Measurements from ENCODE around the gene ST8SIA4.

ST8SIA4 gene

GRCh38 chr5:100827481-100827889 lies 75.6 kb downstream of the ST8SIA4 start:
- H3K4me3 ChIP-seq (ENCODE audit: control insufficient read depth, low read depth, low read length) = no peak overlapping the region
- TF ChIP-seq CTCF (IDR thresholded peaks at IDR 0.05; ENCODE audit: control insufficient read depth, insufficient read depth, low read depth, low read length, missing control alignments) = no peak

GRCh38 chr5:100826133-100826532 lies 76.9 kb downstream of the ST8SIA4 start:
- DNase-seq (ENCODE audit: low read depth) = no peak
- no peak overlapping the region for H3K4me3 ChIP-seq (ENCODE audit: control insufficient read depth, low read depth, low read length)
- TF ChIP-seq CTCF (IDR thresholded peaks at IDR 0.05; ENCODE audit: control insufficient read depth, insufficient read depth, low read depth, low read length, missing control alignments) = no peak

More at GRCh38 chr5:100827481-100827889, 75.6 kb downstream of the ST8SIA4 start:
- no peak for DNase-seq (ENCODE audit: low read depth)

- DNase-seq (ENCODE audit: low read depth) = no peak
- H3K4me3 ChIP-seq (ENCODE audit: control insufficient read depth, low read depth, low read length) = no peak overlapping the region
- TF ChIP-seq CTCF (IDR thresholded peaks at IDR 0.05; ENCODE audit: control insufficient read depth, insufficient read depth, low read depth, low read length, missing control alignments) = no peak
Observed at GRCh38 chr5:100824635-100825034, 78.4 kb downstream of the ST8SIA4 start.

GRCh38 chr5:100823812-100824211 lies 79.3 kb downstream of the ST8SIA4 start:
- DNase-seq (ENCODE audit: low read depth) = no peak
- no peak for TF ChIP-seq CTCF (IDR thresholded peaks at IDR 0.05; ENCODE audit: control insufficient read depth, insufficient read depth, low read depth, low read length, missing control alignments)
- no peak overlapping the region for H3K4me3 ChIP-seq (ENCODE audit: control insufficient read depth, low read depth, low read length)

GRCh38 chr5:100821751-100822150 lies 81.3 kb downstream of the ST8SIA4 start:
- no peak for TF ChIP-seq CTCF (IDR thresholded peaks at IDR 0.05; ENCODE audit: control insufficient read depth, insufficient read depth, low read depth, low read length, missing control alignments)
- H3K4me3 ChIP-seq (ENCODE audit: control insufficient read depth, low read depth, low read length) = no peak overlapping the region
- DNase-seq (ENCODE audit: low read depth) = no peak

- DNase-seq (ENCODE audit: low read depth) = no peak
- no peak overlapping the region for H3K4me3 ChIP-seq (ENCODE audit: control insufficient read depth, low read depth, low read length)
- TF ChIP-seq CTCF (IDR thresholded peaks at IDR 0.05; ENCODE audit: control insufficient read depth, insufficient read depth, low read depth, low read length, missing control alignments) = no peak
Observed at GRCh38 chr5:100818340-100818739, 84.7 kb downstream of the ST8SIA4 start.

GRCh38 chr5:100803397-100803796 lies 99.7 kb downstream of the ST8SIA4 start:
- DNase-seq (ENCODE audit: low read depth) = no peak
- no peak overlapping the region for H3K4me3 ChIP-seq (ENCODE audit: control insufficient read depth, low read depth, low read length)
- TF ChIP-seq CTCF (IDR thresholded peaks at IDR 0.05; ENCODE audit: control insufficient read depth, insufficient read depth, low read depth, low read length, missing control alignments) = no peak
